ENCODE results near the gene PLCG2.

DNA sequence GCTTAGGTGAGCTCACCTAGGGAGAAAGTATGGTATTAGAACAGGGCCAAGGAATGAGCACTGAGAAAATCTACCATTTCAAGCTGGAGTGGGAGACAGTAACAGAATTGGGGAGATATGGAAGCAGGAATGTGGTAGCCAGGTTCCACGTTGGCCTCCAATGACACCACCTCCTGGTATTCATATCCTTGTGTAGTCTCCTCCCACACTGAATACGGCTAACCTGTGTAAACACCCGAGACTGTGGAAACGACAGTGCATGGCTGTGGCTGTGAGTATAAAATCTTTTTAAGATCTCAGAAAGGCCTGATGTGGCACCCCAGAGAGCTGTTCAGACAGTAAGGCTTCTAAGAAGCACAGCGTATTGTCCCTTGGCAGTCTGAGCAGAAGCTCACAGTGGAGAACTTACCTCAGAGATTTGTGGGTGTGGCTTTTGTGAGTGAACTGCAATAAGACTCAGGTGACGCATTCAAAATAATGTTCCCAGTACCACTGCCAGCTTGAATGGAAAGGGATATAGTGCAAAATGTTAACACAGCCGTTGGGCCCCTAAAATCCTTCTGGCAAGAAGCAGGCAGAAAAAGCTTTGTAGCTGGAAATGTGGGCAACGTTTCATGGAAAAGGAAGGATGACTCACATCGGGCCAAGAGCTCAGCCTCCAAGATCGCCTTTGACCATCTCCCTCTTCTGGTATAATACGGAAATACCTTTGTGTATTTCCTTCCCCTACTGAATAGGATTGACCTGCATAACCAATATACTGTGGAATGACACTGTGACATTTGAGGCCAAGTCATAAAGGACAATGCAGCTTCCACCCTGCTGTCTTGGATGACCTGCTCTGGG lies 217.8 kb downstream of the PLCG2 start:
- no peak for TF ChIP-seq EZH2phosphoT487 (conservative IDR thresholded peaks at IDR 0.05; ENCODE audit: low read length)
- TF ChIP-seq, protein P1, sequence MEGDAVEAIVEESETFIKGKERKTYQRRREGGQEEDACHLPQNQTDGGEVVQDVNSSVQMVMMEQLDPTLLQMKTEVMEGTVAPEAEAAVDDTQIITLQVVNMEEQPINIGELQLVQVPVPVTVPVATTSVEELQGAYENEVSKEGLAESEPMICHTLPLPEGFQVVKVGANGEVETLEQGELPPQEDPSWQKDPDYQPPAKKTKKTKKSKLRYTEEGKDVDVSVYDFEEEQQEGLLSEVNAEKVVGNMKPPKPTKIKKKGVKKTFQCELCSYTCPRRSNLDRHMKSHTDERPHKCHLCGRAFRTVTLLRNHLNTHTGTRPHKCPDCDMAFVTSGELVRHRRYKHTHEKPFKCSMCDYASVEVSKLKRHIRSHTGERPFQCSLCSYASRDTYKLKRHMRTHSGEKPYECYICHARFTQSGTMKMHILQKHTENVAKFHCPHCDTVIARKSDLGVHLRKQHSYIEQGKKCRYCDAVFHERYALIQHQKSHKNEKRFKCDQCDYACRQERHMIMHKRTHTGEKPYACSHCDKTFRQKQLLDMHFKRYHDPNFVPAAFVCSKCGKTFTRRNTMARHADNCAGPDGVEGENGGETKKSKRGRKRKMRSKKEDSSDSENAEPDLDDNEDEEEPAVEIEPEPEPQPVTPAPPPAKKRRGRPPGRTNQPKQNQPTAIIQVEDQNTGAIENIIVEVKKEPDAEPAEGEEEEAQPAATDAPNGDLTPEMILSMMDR (IDR thresholded peaks at IDR 0.05; ENCODE audit: insufficient read depth, low read length, poor library complexity, severe bottlenecking), result no peak
